Endothelial cell of umbilical vein (primary cell): ENCODE measurements around the gene ABT1.

Experiments
- MYC ChIP-seq: IDR thresholded peaks from one replicate; pipeline ENCODE4 v1.6.1; 2011; ENCODE audit warnings: mild to moderate bottlenecking, low read depth, low read length
- TF ChIP-seq, protein P1 (sequence below), 2 donors: IDR thresholded peaks; 1 replicate in 1 of 2; 2 replicates in 1 of 2; pipeline ENCODE4 v1.5.1; 2011; ENCODE audit warnings: low read length in 2 of 2, mild to moderate bottlenecking in 2 of 2, moderate library complexity in 2 of 2, control low read depth in 1 of 2, inconsistent platforms in 1 of 2, low read depth in 1 of 2; ENCODE audit not compliant: insufficient read depth in 1 of 2; ENCODE audit errors: extremely low read depth in 1 of 2

GRCh38 chr6:26640806-26641205 lies 44.1 kb downstream of the ABT1 start:
- TF ChIP-seq, protein P1, sequence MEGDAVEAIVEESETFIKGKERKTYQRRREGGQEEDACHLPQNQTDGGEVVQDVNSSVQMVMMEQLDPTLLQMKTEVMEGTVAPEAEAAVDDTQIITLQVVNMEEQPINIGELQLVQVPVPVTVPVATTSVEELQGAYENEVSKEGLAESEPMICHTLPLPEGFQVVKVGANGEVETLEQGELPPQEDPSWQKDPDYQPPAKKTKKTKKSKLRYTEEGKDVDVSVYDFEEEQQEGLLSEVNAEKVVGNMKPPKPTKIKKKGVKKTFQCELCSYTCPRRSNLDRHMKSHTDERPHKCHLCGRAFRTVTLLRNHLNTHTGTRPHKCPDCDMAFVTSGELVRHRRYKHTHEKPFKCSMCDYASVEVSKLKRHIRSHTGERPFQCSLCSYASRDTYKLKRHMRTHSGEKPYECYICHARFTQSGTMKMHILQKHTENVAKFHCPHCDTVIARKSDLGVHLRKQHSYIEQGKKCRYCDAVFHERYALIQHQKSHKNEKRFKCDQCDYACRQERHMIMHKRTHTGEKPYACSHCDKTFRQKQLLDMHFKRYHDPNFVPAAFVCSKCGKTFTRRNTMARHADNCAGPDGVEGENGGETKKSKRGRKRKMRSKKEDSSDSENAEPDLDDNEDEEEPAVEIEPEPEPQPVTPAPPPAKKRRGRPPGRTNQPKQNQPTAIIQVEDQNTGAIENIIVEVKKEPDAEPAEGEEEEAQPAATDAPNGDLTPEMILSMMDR (IDR thresholded peaks at IDR 0.05; ENCODE audit: extremely low read depth in 1 of 2, insufficient read depth in 1 of 2, low read depth in 1 of 2, low read length in 2 of 2) = no peak
- TF ChIP-seq MYC = no peak
